Measurements from ENCODE around the gene SH3BP4.

SH3BP4 gene

GRCh38 chr2:235092433-235093223, 140.8 kb downstream of the SH3BP4 start:
- DNase-seq: no peak

- DNase-seq: no peak
Measured at GRCh38 chr2:235094457-235094856, 142.6 kb downstream of the SH3BP4 start.

GRCh38 chr2:235095569-235095968, 143.8 kb downstream of the SH3BP4 start:
- no peak for DNase-seq

- no peak for DNase-seq
Measured at GRCh38 chr2:235096447-235096846, 144.6 kb downstream of the SH3BP4 start.

GRCh38 chr2:235097196-235097595, 145.4 kb downstream of the SH3BP4 start:
- DNase-seq: no peak

- DNase-seq: peak; percentile 22
Measured at GRCh38 chr2:235098269-235098668, 146.5 kb downstream of the SH3BP4 start.

GRCh38 chr2:235098736-235099494, 147.1 kb downstream of the SH3BP4 start:
- DNase-seq: no peak

- DNase-seq: no peak
Measured at GRCh38 chr2:235102896-235103295, 151.1 kb downstream of the SH3BP4 start.

Data from SHP77 treated with DMSO at 0.1 percent for 48 hours (cell line).